Heart right ventricle (tissue), 16 donors: ENCODE measurements around the gene ZBTB3. TPM values are rescaled to one million over a fixed set of nuclear protein-coding genes. Genes with fewer than 3 reads are reported as not detected.

Source experiments
- ATAC-seq, 8 donors: fragments of 200-7000 bp; cut with Tn5 transposase; one replicate each; pipeline ENCODE4 v1.9.1; 2020; ENCODE audit warnings: mild to moderate bottlenecking in 8 of 8, moderate library complexity in 8 of 8, moderate number of reproducible peaks in 1 of 8
- DNase-seq, 2 donors: peaks; one replicate each; pipeline ENCODE4 v3.0.0-alpha.2; 2020
- H3K27ac ChIP-seq, 10 donors: fragments of 200-600 bp; sonication (generic) in 2 of 10; one replicate each; pipeline versions ENCODE4 v1.5.0 to v1.8.0; 2020 to 2022; ENCODE audit warnings: mild to moderate bottlenecking in 3 of 10
- H3K27me3 ChIP-seq, 7 donors: fragments of 200-600 bp; one replicate each; pipeline ENCODE4 v1.8.0; 2021 to 2022; ENCODE audit warnings: mild to moderate bottlenecking in 2 of 7
- H3K36me3 ChIP-seq, 9 donors: fragments of 200-600 bp; sonication (generic) in 1 of 9; one replicate each; pipeline versions ENCODE4 v1.5.0 to v1.8.0; 2020 to 2022; ENCODE audit warnings: mild to moderate bottlenecking in 2 of 9
- H3K4me1 ChIP-seq, 9 donors: fragments of 200-600 bp; sonication (generic) in 1 of 9; one replicate each; pipeline versions ENCODE4 v1.5.0 to v1.8.0; 2020 to 2022; ENCODE audit warnings: mild to moderate bottlenecking in 4 of 9
- H3K4me3 ChIP-seq, 10 donors: fragments of 200-600 bp; sonication (generic) in 2 of 10; one replicate each; pipeline versions ENCODE4 v1.5.0 to v1.8.0; 2020 to 2022; ENCODE audit warnings: mild to moderate bottlenecking in 7 of 10, moderate library complexity in 2 of 10
- H3K9me3 ChIP-seq, 11 donors: fragments of 200-600 bp in 10 of 11; sonication (generic) in 2 of 11; one replicate each; pipeline versions ENCODE4 v1.5.0 to v1.8.0; 2013 to 2022; ENCODE audit warnings: mild to moderate bottlenecking in 2 of 11, control low read depth in 1 of 11, moderate library complexity in 1 of 11
- WGBS, 2 donors: extraction: QIAGEN DNeasy Blood & Tissue Kit; methylation state at CpG; one replicate each; pipeline ENCODE4 v1.1.7; 2013; ENCODE audit warnings: inconsistent platforms in 1 of 2; 5-methylcytosine and 5-hydroxymethylcytosine counted together
- intact Hi-C, 10 donors: fragments of 100-400 bp; cut with DNase I; formaldehyde crosslinking; loops; one replicate each; pipeline versions ENCODE4 v1.11.1 to v1.14.2; 2022
- polyA plus RNA-seq, 2 donors: library from polyadenylated mRNA; stranded (reverse); fragments of 200-250 nt; gene quantifications; one replicate each; pipeline ENCODE4 v1.2.3, GENCODE V29; 2013
- total RNA-seq, 10 donors: library from RNA; stranded (reverse); fragmentation: NEBNext Ultra II Directional in 3 of 10; extraction: Animal tissue kit (Norgen Biotek cat#: 25700) in 3 of 10; gene quantifications; one replicate each; pipeline versions ENCODE4 v1.2.1 to v1.2.4, GENCODE V29; 2021 to 2023
- TF ChIP-seq, protein P1 (sequence below), 9 donors: fragments of 200-600 bp; sonication (generic) in 2 of 9; IDR thresholded peaks; one replicate each; pipeline versions ENCODE4 v1.5.0 to v1.8.0; 2021 to 2022; ENCODE audit warnings: antibody characterized with exemption in 9 of 9, mild to moderate bottlenecking in 5 of 9, moderate library complexity in 1 of 9
- donor health status: Arrhythmogenic right ventricular cardiomyopathy.
- donor health status: ischemic (EF 13 %, LVEDD 7.1; RV severe dilation, severe dysfunction).
- donor health status: healthy with polysubstance abuse.
- donor health status: DM: no; HTN: yes; CAD: no.
- donor health status: DM: no; HTN: no; CAD: no.
- donor health status: ischemic (EF 25% LVEDD 6.9; RV normal size, moderate dysfunction).
- donor health status: ischemic (EF 25% LVEDD 5.7; RV mildly dilated, moderate dysfunction).
- donor health status: healthy.
- donor health status: DM: yes; HTN: yes; CAD: no.
- donor health status: Ischemic cardiomyopathy.
- donor health status: ischemic (EF 35%, LVEDD 5.7; RV mildly dilated, moderate dysfunction).
- donor health status: nonischemic (EF 11% LVEDD 7.7; RV severe dilation, severe dysfunction).
- donor health status: DM: yes; HTN: yes; CAD: no.
- donor health status: PGD.
- donor health status: ischemic (EF 29% LVEDD 5.4; RV normal size, mild dysfunction).
- donor health status: nonischemic (EF 23%, LVEDD 6.1; RV moderate dilation, normal function).

Gene ZBTB3
- total and polyA plus RNA-seq, 12 donors = 2.2 to 14.9 (median 9.5) TPM

DNA sequence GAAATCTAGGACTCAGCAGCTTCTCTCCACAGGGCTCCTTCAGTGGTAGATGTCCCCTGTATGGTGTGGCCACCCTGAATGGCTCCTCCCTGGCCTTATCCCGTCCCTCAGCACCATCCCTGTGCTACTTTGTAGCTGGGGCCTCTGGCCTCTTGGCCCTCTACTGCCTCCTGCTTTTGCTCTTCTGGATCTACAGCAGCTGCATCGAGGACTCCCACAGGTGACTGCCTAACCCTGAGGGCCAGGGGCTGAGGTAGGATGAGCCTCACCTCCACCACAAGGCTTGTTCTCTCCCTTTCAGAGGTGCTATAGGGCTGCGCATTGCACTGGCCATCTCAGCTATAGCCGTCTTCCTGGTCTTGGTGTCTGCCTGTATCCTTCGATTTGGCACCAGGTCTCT lies 35.0 kb upstream of the ZBTB3 start:
- WGBS, 2 donors = 63 to 75% methylated on average over 5 of the region's 5 CpGs
- ATAC-seq (no peak), DNase-seq (no peak)
- H3K27ac ChIP-seq = peak overlapping the region in 2 of 10 donors; percentile 92 to 97
- peaks cover 0 to 57% (median 23%) of the 10 kb centered on the region in 9 donors for H3K36me3 ChIP-seq
- H3K27me3 ChIP-seq = no peaks in the 10 kb centered on the region
- peak overlapping the region in 1 of 10 donors; percentile 0 for H3K4me3 ChIP-seq
- TF ChIP-seq, protein P1, sequence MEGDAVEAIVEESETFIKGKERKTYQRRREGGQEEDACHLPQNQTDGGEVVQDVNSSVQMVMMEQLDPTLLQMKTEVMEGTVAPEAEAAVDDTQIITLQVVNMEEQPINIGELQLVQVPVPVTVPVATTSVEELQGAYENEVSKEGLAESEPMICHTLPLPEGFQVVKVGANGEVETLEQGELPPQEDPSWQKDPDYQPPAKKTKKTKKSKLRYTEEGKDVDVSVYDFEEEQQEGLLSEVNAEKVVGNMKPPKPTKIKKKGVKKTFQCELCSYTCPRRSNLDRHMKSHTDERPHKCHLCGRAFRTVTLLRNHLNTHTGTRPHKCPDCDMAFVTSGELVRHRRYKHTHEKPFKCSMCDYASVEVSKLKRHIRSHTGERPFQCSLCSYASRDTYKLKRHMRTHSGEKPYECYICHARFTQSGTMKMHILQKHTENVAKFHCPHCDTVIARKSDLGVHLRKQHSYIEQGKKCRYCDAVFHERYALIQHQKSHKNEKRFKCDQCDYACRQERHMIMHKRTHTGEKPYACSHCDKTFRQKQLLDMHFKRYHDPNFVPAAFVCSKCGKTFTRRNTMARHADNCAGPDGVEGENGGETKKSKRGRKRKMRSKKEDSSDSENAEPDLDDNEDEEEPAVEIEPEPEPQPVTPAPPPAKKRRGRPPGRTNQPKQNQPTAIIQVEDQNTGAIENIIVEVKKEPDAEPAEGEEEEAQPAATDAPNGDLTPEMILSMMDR (IDR thresholded peaks at IDR 0.05) = no peak
- H3K9me3 ChIP-seq = no peaks in the 10 kb centered on the region
- H3K4me1 ChIP-seq = peaks cover 13 to 67% (median 57%) of the 10 kb centered on the region in 9 donors
- intact Hi-C loops = loop anchor here in 7 of 10 donors (5.0 to 10.0 kb wide), 5 partner anchors 43 to 76 kb away; partner anchors contain the start of genes STX5 (in 3 of the 7), TEX54 (in 3 of the 7) and WDR74 (in 1 of the 7)

- H3K27ac ChIP-seq = peak within 1 kb of the TSS; percentile 91 to 99 (median 97)
- H3K27me3 ChIP-seq = no peaks in the 10 kb centered on the region
- peaks cover 10 to 54% (median 49%) of the 10 kb centered on the region in 9 donors for H3K4me1 ChIP-seq
- intact Hi-C loops = loop anchor here in 9 of 10 donors (2.0 to 10.0 kb wide), 7 partner anchors 45 to 78 kb away; partner anchors contain the start of genes STX5 (in 3 of the 9), TEX54 (in 3 of the 9) and WDR74 (in 1 of the 9)
- peak within 1 kb of the TSS; percentile 87 to 96 (median 92) for H3K4me3 ChIP-seq
- peaks cover 0 to 54% (median 20%) of the 10 kb centered on the region in 9 donors for H3K36me3 ChIP-seq
- 0 to 1% methylated on average over 88 of the region's 88 CpGs for WGBS, 2 donors
- DNase-seq (peak; percentile 94 to 99), ATAC-seq (peak; percentile 86 to 92 (median 89))
- H3K9me3 ChIP-seq = no peaks in the 10 kb centered on the region
- TF ChIP-seq, protein P1 (IDR thresholded peaks at IDR 0.05) = peak in 8 of 9 donors; percentile 4 to 60 (median 38)
Measured at GRCh38 chr11:62787005-62787759, 33.2 kb upstream of the ZBTB3 start, which contains the start of gene TMEM179B. Gene TMEM179B (plus strand): TSS chr11:62787402. CDS start chr11:62787432, 30 bp downstream.

- TF ChIP-seq, protein P1 (IDR thresholded peaks at IDR 0.05) = peak; percentile 85 to 99 (median 95)
- DNase-seq (peak; percentile 90 to 91), ATAC-seq (peak; percentile 80 to 94 (median 84))
- Histone ChIP-seq H3K36me3 (peaks cover 0 to 57% (median 20%) of the 10 kb centered on the region in 9 donors), H3K9me3 (no peaks in the 10 kb centered on the region), H3K4me3 (peak overlapping the region; percentile 87 to 96 (median 92)), H3K27me3 (no peaks in the 10 kb centered on the region), H3K4me1 (peaks cover 9 to 49% (median 47%) of the 10 kb centered on the region in 9 donors), H3K27ac (peak overlapping the region; percentile 91 to 99 (median 97))
- 1% methylated on average over 50 to 51 of the region's 51 CpGs for WGBS, 2 donors
- intact Hi-C loops = loop anchor here (1.0 to 10.0 kb wide), 8 partner anchors 46 to 78 kb away; partner anchors contain the start of genes STX5 (in 3 of the 10), TEX54 (in 3 of the 10) and WDR74 (in 1 of the 10)
Measured at GRCh38 chr11:62786318-62787004, 32.5 kb upstream of the ZBTB3 start.

GRCh38 chr11:62782753-62783152 lies 28.8 kb upstream of the ZBTB3 start:
- DNase-seq (no peak), ATAC-seq (no peak)
- Histone ChIP-seq H3K27me3 (no peaks in the 10 kb centered on the region), H3K9me3 (no peaks in the 10 kb centered on the region), H3K27ac (no peak overlapping the region), H3K36me3 (peaks cover 0 to 66% (median 8%) of the 10 kb centered on the region in 9 donors), H3K4me3 (no peak overlapping the region), H3K4me1 (peaks cover 4 to 12% (median 12%) of the 10 kb centered on the region in 9 donors)
- 92% methylated on average over 7 of the region's 7 CpGs for WGBS, 2 donors
- TF ChIP-seq, protein P1 (IDR thresholded peaks at IDR 0.05) = no peak
- intact Hi-C loops = loop anchor here in 1 of 10 donors (10.0 kb wide), 2 partner anchors 52 to 82 kb away; partner anchors contain the start of genes STX5, TEX54 and WDR74
